ENCODE measurements around the gene DIS3L2. TPM values are rescaled to one million over a fixed set of nuclear protein-coding genes. Genes with fewer than 3 reads are reported as not detected.

Gene DIS3L2
- total and polyA plus RNA-seq, 2 of the 4 experiments (the other 2 are of a cell fraction) = 14.7 to 19.2 TPM

DNA sequence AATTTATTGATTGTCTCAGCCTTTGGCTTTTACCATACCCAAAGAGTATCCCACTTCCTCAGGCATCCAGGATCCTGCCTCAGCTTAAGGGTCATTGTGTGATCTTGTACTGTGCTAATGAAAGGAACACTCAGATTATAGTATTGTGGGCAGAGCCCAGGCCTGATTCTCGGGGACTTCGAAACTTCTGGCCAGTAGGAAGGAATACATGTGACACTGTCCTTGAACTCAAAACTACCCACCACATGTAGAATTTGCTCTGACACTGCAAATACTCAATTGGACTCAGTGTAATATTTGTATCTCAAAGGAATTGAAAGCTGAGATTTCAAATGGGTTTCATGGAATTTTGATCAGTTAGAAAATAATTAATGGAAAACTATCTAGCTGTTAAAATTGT, 15.9 kb downstream of the DIS3L2 start:
- ATAC-seq (ENCODE audit: low read depth) = no peak
- TF ChIP-seq RAD21 (IDR thresholded peaks at IDR 0.05; ENCODE audit: low read length) (no peak), RCOR1 (IDR thresholded peaks at IDR 0.05; ENCODE audit: insufficient replicate concordance, low read length) (no peak), POLR2A (IDR thresholded peaks at IDR 0.05; ENCODE audit: low read depth, low read length) (no peak), NFE2L2 (IDR thresholded peaks at IDR 0.05; ENCODE audit: low read depth, low read length) (no peak), MAFK (IDR thresholded peaks at IDR 0.05; ENCODE audit: low read depth, low read length) (no peak), FOS (IDR thresholded peaks at IDR 0.05; ENCODE audit: low read depth, low read length) (no peak), RFX5 (IDR thresholded peaks at IDR 0.05; ENCODE audit: low read depth, low read length) (no peak), MAZ (IDR thresholded peaks at IDR 0.05; ENCODE audit: borderline replicate concordance, low read depth, low read length) (no peak), MXI1 (IDR thresholded peaks at IDR 0.05; ENCODE audit: borderline replicate concordance, low read depth, low read length) (no peak), SMC3 (IDR thresholded peaks at IDR 0.05; ENCODE audit: low read depth, low read length) (no peak), CHD1 (IDR thresholded peaks at IDR 0.05; ENCODE audit: low read depth, low read length) (no peak), CEBPB (IDR thresholded peaks at IDR 0.05; ENCODE audit: low read depth, low read length) (no peak), BHLHE40 (IDR thresholded peaks at IDR 0.05; ENCODE audit: low read depth, low read length) (no peak)
- TF ChIP-seq, protein P1, sequence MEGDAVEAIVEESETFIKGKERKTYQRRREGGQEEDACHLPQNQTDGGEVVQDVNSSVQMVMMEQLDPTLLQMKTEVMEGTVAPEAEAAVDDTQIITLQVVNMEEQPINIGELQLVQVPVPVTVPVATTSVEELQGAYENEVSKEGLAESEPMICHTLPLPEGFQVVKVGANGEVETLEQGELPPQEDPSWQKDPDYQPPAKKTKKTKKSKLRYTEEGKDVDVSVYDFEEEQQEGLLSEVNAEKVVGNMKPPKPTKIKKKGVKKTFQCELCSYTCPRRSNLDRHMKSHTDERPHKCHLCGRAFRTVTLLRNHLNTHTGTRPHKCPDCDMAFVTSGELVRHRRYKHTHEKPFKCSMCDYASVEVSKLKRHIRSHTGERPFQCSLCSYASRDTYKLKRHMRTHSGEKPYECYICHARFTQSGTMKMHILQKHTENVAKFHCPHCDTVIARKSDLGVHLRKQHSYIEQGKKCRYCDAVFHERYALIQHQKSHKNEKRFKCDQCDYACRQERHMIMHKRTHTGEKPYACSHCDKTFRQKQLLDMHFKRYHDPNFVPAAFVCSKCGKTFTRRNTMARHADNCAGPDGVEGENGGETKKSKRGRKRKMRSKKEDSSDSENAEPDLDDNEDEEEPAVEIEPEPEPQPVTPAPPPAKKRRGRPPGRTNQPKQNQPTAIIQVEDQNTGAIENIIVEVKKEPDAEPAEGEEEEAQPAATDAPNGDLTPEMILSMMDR (conservative IDR thresholded peaks at IDR 0.05; ENCODE audit: low read depth, low read length) = no peak
- Histone ChIP-seq H2BK20ac (ENCODE audit: low read depth, low read length) (no peak overlapping the region), H2BK120ac (ENCODE audit: low read depth, low read length) (no peak overlapping the region), H2BK5ac (ENCODE audit: low read depth, low read length, poor library complexity, severe bottlenecking) (no peak overlapping the region), H3K18ac (ENCODE audit: low read depth, low read length) (no peak overlapping the region), H3K4me1 (ENCODE audit: control insufficient read depth, insufficient read depth, low read length) (no peaks in the 10 kb centered on the region), H2AK5ac (ENCODE audit: low read depth, low read length) (no peak overlapping the region), H2AK9ac (replicated peaks; ENCODE audit: low read depth, low read length, poor library complexity) (no peak overlapping the region), H4K8ac (ENCODE audit: low read depth in 2 of 2, low read length in 2 of 2) (no peak overlapping the region), H4K20me1 (ENCODE audit: insufficient read depth, low read length) (no peaks in the 10 kb centered on the region; the same call in 1 of the 2 replicates), H4K91ac (ENCODE audit: insufficient read depth, low read depth, low read length) (no peak overlapping the region), H3K27ac (ENCODE audit: insufficient read depth, low read length) (no peak overlapping the region), H3K4ac (ENCODE audit: low read depth, low read length) (no peak overlapping the region), H3K36me3 (ENCODE audit: control insufficient read depth, insufficient read depth, low read length) (no peaks in the 10 kb centered on the region), H3K14ac (replicated peaks; ENCODE audit: low read depth, low read length) (no peak overlapping the region), H3K9me1 (ENCODE audit: insufficient read depth, low read length) (no peaks in the 10 kb centered on the region), H3K27me3 (ENCODE audit: control insufficient read depth, insufficient read depth, low read length) (no peaks in the 10 kb centered on the region), H2BK15ac (ENCODE audit: low read depth, low read length) (no peak overlapping the region), H3K4me2 (ENCODE audit: low read depth, low read length) (no peak overlapping the region), H3K9ac (ENCODE audit: low read depth, low read length) (no peak overlapping the region), H3K79me1 (ENCODE audit: low read depth in 1 of 2, low read length in 2 of 2) (peaks cover 3 to 9% of the 10 kb centered on the region in 2 experiments; a peak in 3 of 4 replicates), H3K23ac (ENCODE audit: low read depth, low read length) (no peak overlapping the region), H4K5ac (ENCODE audit: low read depth, low read length) (no peak overlapping the region), H3K9me3 (ENCODE audit: control insufficient read depth, insufficient read depth, low read length) (no peaks in the 10 kb centered on the region), H3K4me3 (ENCODE audit: insufficient read depth, low read depth, low read length) (no peak overlapping the region), H3K56ac (ENCODE audit: extremely low read depth, insufficient read depth, low read length) (no peak overlapping the region), H2AFZ (replicated peaks; ENCODE audit: low read length, poor library complexity) (no peak overlapping the region)
- ChIA-PET POLR2A (ENCODE audit: unreplicated experiment) (no interaction called here), CTCF (no interaction called here)
- intact Hi-C loops (cut with micrococcal nuclease) (no loop called here), in situ Hi-C loops (cut with MboI; ENCODE audit: low sequenced_read_pairs) (no loop called here), dilution Hi-C loops (cut with HindIII; ENCODE audit: low sequenced_read_pairs, unreplicated experiment) (no loop called here)
- no peak for DNase-seq
- no TSS peak for BruUV-seq (replicated peaks)
- no CpG with 5 or more reads among the region's 2 CpGs for WGBS, 2 experiments (ENCODE audit: extremely low coverage in 2 of 2, insufficient read length in 1 of 2)
